Nephron progenitor cell (in vitro differentiated cells): ENCODE results near the gene FXN.

Experiments
- DNase-seq: peaks from one replicate; pipeline ENCODE4 v3.0.0; 2021
- H3K27ac Mint-ChIP-seq: 2 replicates; pipeline ENCODE4 v1.8.0; 2021; ENCODE audit warnings: mild to moderate bottlenecking, moderate library complexity, mixed read lengths
- H3K27me3 Mint-ChIP-seq: 2 replicates; pipeline ENCODE4 v1.8.0; 2021; ENCODE audit warnings: mild to moderate bottlenecking, low read depth, mixed read lengths; ENCODE audit not compliant: poor library complexity
- H3K36me3 Mint-ChIP-seq: 2 replicates; pipeline ENCODE4 v1.8.0; 2021; ENCODE audit warnings: low read depth, mixed read lengths
- H3K4me1 Mint-ChIP-seq: 2 replicates; pipeline ENCODE4 v1.8.0; 2021; ENCODE audit warnings: mixed read lengths
- H3K4me3 Mint-ChIP-seq: 2 replicates; pipeline ENCODE4 v1.8.0; 2021; ENCODE audit warnings: mild to moderate bottlenecking, moderate library complexity, mixed read lengths
- H3K9me3 Mint-ChIP-seq: 2 replicates; pipeline ENCODE4 v1.8.0; 2021; ENCODE audit warnings: mild to moderate bottlenecking, moderate library complexity, mixed read lengths
- CTCF ChIP-seq: fragments of 200-600 bp; sonication (generic); IDR thresholded peaks from 2 replicates; pipeline ENCODE4 v1.5.0; 2021; ENCODE audit warnings: antibody characterized with exemption

Gene FXN

GRCh38 chr9:68998385-68998784 lies 37.2 kb upstream of the FXN start:
- no peak overlapping the region for H3K4me3 Mint-ChIP-seq
- no peak for TF ChIP-seq CTCF
- H3K27me3 Mint-ChIP-seq = peaks cover 5% of the 10 kb centered on the region
- H3K27ac Mint-ChIP-seq = peak overlapping the region; percentile 60
- no peak for DNase-seq
- H3K4me1 Mint-ChIP-seq = peaks cover 47% of the 10 kb centered on the region
- H3K36me3 Mint-ChIP-seq = no peaks in the 10 kb centered on the region
- H3K9me3 Mint-ChIP-seq = no peaks in the 10 kb centered on the region

GRCh38 chr9:68998812-68999211 lies 36.7 kb upstream of the FXN start:
- TF ChIP-seq CTCF = no peak
- H3K4me3 Mint-ChIP-seq = no peak overlapping the region
- peaks cover 47% of the 10 kb centered on the region for H3K4me1 Mint-ChIP-seq
- H3K27me3 Mint-ChIP-seq = peaks cover 4% of the 10 kb centered on the region
- no peaks in the 10 kb centered on the region for H3K9me3 Mint-ChIP-seq
- no peaks in the 10 kb centered on the region for H3K36me3 Mint-ChIP-seq
- peak; percentile 18 for DNase-seq
- H3K27ac Mint-ChIP-seq = no peak overlapping the region

- Mint-ChIP-seq H3K36me3 (no peaks in the 10 kb centered on the region), H3K4me3 (no peak overlapping the region), H3K27ac (peak overlapping the region; percentile 33), H3K27me3 (peaks cover 4% of the 10 kb centered on the region), H3K4me1 (peaks cover 47% of the 10 kb centered on the region), H3K9me3 (no peaks in the 10 kb centered on the region)
- peak; percentile 80 for TF ChIP-seq CTCF
- peak; percentile 63 for DNase-seq
These were observed 36.0 kb upstream of the FXN start for GRCh38 chr9:68999393-69000105.

- Mint-ChIP-seq H3K4me1 (peaks cover 51% of the 10 kb centered on the region), H3K27ac (no peak overlapping the region), H3K9me3 (no peaks in the 10 kb centered on the region), H3K4me3 (no peak overlapping the region), H3K27me3 (peaks cover 7% of the 10 kb centered on the region), H3K36me3 (no peaks in the 10 kb centered on the region)
- DNase-seq = no peak
- no peak for TF ChIP-seq CTCF
These were observed 33.6 kb upstream of the FXN start for GRCh38 chr9:69001921-69002320.

- TF ChIP-seq CTCF = no peak
- peaks cover 39% of the 10 kb centered on the region for H3K4me1 Mint-ChIP-seq
- no peak overlapping the region for H3K4me3 Mint-ChIP-seq
- H3K9me3 Mint-ChIP-seq = no peaks in the 10 kb centered on the region
- H3K36me3 Mint-ChIP-seq = no peaks in the 10 kb centered on the region
- H3K27me3 Mint-ChIP-seq = peaks cover 11% of the 10 kb centered on the region
- DNase-seq = no peak
- H3K27ac Mint-ChIP-seq = no peak overlapping the region
These were observed 32.5 kb upstream of the FXN start for GRCh38 chr9:69003051-69003450.

GRCh38 chr9:69004836-69005235 lies 30.7 kb upstream of the FXN start:
- no peak for TF ChIP-seq CTCF
- DNase-seq = no peak
- H3K36me3 Mint-ChIP-seq = no peaks in the 10 kb centered on the region
- peaks cover 9% of the 10 kb centered on the region for H3K27me3 Mint-ChIP-seq
- H3K4me1 Mint-ChIP-seq = peaks cover 22% of the 10 kb centered on the region
- no peak overlapping the region for H3K27ac Mint-ChIP-seq
- no peak overlapping the region for H3K4me3 Mint-ChIP-seq
- no peaks in the 10 kb centered on the region for H3K9me3 Mint-ChIP-seq
